C4-2B (cell line): ENCODE data around the gene ADSS2.

Experiments used
- H3K27ac ChIP-seq: fragments of 450-650 bp; 2 replicates; pipeline ENCODE4 v1.5.1; 2017
- CTCF ChIP-seq: fragments of 450-650 bp; conservative IDR thresholded peaks from 2 replicates; pipeline ENCODE4 v1.5.1; 2017; ENCODE audit warnings: mild to moderate bottlenecking
- ZFX ChIP-seq: fragments of 450-650 bp; IDR thresholded peaks from 2 replicates; pipeline ENCODE4 v1.6.1; 2017

Gene ADSS2

GRCh38 chr1:244444854-244445253 is 6.9 kb downstream of the ADSS2 start:
- TF ChIP-seq ZFX (no peak), CTCF (no peak)
- no peak overlapping the region for H3K27ac ChIP-seq

- H3K27ac ChIP-seq = no peak overlapping the region
- no peak for TF ChIP-seq ZFX
- TF ChIP-seq CTCF = no peak
Measured at GRCh38 chr1:244442850-244443249, 8.9 kb downstream of the ADSS2 start.

- TF ChIP-seq ZFX (no peak), CTCF (no peak)
- H3K27ac ChIP-seq = no peak overlapping the region
Measured at GRCh38 chr1:244439391-244440032, 12.2 kb downstream of the ADSS2 start.

GRCh38 chr1:244437086-244437468 is 14.6 kb downstream of the ADSS2 start:
- TF ChIP-seq CTCF (no peak), ZFX (no peak)
- no peak overlapping the region for H3K27ac ChIP-seq

- no peak overlapping the region for H3K27ac ChIP-seq
- TF ChIP-seq ZFX = no peak
- no peak for TF ChIP-seq CTCF
Measured at GRCh38 chr1:244436336-244437085, 15.2 kb downstream of the ADSS2 start.

- no peak for TF ChIP-seq CTCF
- no peak for TF ChIP-seq ZFX
- H3K27ac ChIP-seq = no peak overlapping the region
Measured at GRCh38 chr1:244435562-244436205, 16.0 kb downstream of the ADSS2 start.

- no peak overlapping the region for H3K27ac ChIP-seq
- TF ChIP-seq CTCF (no peak), ZFX (no peak)
Measured at GRCh38 chr1:244431166-244431565, 20.5 kb downstream of the ADSS2 start.
